Coronary artery (tissue), 2 donors: ENCODE data around the gene DAZL.
"Not testable (repeated sequence)": the region's sequence is repeated elsewhere in the genome, so short reads cannot be mapped to it uniquely, and the experiment has no call there.

Experiments
- DNase-seq: peaks from one replicate; pipeline ENCODE4 v3.0.0-alpha.2; 2017; ENCODE audit warnings: low spot score
- H3K27ac ChIP-seq, 2 donors: fragments of 200-600 bp; sonication (generic); one replicate each; pipeline ENCODE4 v1.5.1; 2016 to 2019
- H3K4me3 ChIP-seq: fragments of 200-600 bp; sonication (generic); 2 replicates; pipeline ENCODE4 v1.5.1; 2016; ENCODE audit warnings: mild to moderate bottlenecking, moderate library complexity
- CTCF ChIP-seq: fragments of 200-600 bp; sonication (generic); IDR thresholded peaks from one replicate; pipeline ENCODE4 v1.5.1; 2019; ENCODE audit warnings: antibody characterized with exemption

The DAZL gene

GRCh38 chr3:16618721-16619120, 13.5 kb upstream of the DAZL start:
- no peak for DNase-seq
- Histone ChIP-seq H3K4me3 (no peak overlapping the region), H3K27ac (no peak overlapping the region)
- TF ChIP-seq CTCF, result no peak

GRCh38 chr3:16617155-16617554, 11.9 kb upstream of the DAZL start:
- H3K27ac ChIP-seq, H3K4me3 ChIP-seq, DNase-seq: not testable (repeated sequence)

GRCh38 chr3:16616083-16616482, 10.9 kb upstream of the DAZL start:
- Histone ChIP-seq H3K27ac (no peak overlapping the region), H3K4me3 (no peak overlapping the region)
- no peak for DNase-seq
- TF ChIP-seq CTCF, result no peak

GRCh38 chr3:16614033-16615031, 9.1 kb upstream of the DAZL start:
- no peak for DNase-seq
- TF ChIP-seq CTCF, result no peak
- no peak overlapping the region for H3K27ac ChIP-seq
- H3K4me3 ChIP-seq, result no peak overlapping the region

GRCh38 chr3:16609927-16610580, 4.8 kb upstream of the DAZL start:
- no peak for TF ChIP-seq CTCF
- no peak overlapping the region for H3K27ac ChIP-seq
- no peak overlapping the region for H3K4me3 ChIP-seq
- DNase-seq, result no peak

- H3K27ac ChIP-seq, result no peak overlapping the region
- H3K4me3 ChIP-seq, result no peak overlapping the region
- no peak for TF ChIP-seq CTCF
- no peak for DNase-seq
Measured at GRCh38 chr3:16608816-16609215, 3.6 kb upstream of the DAZL start.

- no peak overlapping the region for H3K27ac ChIP-seq
- TF ChIP-seq CTCF, result no peak
- no peak for DNase-seq
- H3K4me3 ChIP-seq, result no peak overlapping the region
Measured at GRCh38 chr3:16607718-16608117, 2.5 kb upstream of the DAZL start.
